SJSA1 (cell line): Measurements from ENCODE around the gene GRID1. TPM values are rescaled to one million over a fixed set of nuclear protein-coding genes. Genes with fewer than 3 reads are reported as not detected.
A peak's percentile ranks its signal among the peaks of the same experiment; 100 is the strongest.

Experiments used
- DNase-seq, 2 experiments: peaks; one replicate each; pipeline ENCODE4 v3.0.0-alpha.2; 2015 to 2020; ENCODE audit warnings: low spot score in 2 of 2, low read depth in 1 of 2
- H3K27ac ChIP-seq: fragments of 250-450 bp; sonication (Bioruptor Pico); 2 replicates; pipeline ENCODE4 v1.5.1; 2020; ENCODE audit warnings: mild to moderate bottlenecking, moderate library complexity
- H3K27me3 ChIP-seq: fragments of 250-450 bp; sonication (Bioruptor Pico); replicated peaks from 2 replicates; pipeline ENCODE4 v1.5.1; 2020; ENCODE audit warnings: mild to moderate bottlenecking, moderate library complexity
- H3K36me3 ChIP-seq: fragments of 250-450 bp; sonication (Bioruptor Pico); 2 replicates; pipeline ENCODE4 v1.5.1; 2020; ENCODE audit warnings: mild to moderate bottlenecking
- H3K4me1 ChIP-seq: fragments of 250-450 bp; sonication (Bioruptor Pico); replicated peaks from 2 replicates; pipeline ENCODE4 v1.6.1; 2021; ENCODE audit warnings: mild to moderate bottlenecking
- H3K4me3 ChIP-seq: fragments of 250-450 bp; sonication (Bioruptor Pico); 2 replicates; pipeline ENCODE4 v1.5.1; 2020; ENCODE audit warnings: mild to moderate bottlenecking
- H3K9me3 ChIP-seq: fragments of 250-450 bp; sonication (Bioruptor Pico); replicated peaks from 2 replicates; pipeline ENCODE4 v1.5.1; 2020; ENCODE audit warnings: mild to moderate bottlenecking
- total RNA-seq: library from RNA; depleted of rRNA; stranded (reverse); fragments of >200 nt; shearing (Covaris generic); gene quantifications from 2 replicates; pipeline ENCODE4 v1.2.3, GENCODE V29; 2014

GRID1 gene
- total RNA-seq, 1 experiment from 2014 or later = 0.05 TPM

GRCh38 chr10:86388119-86388704 lies 21.6 kb upstream of the GRID1 start:
- H3K9me3 ChIP-seq = no peaks in the 10 kb centered on the region
- no peaks in the 10 kb centered on the region for H3K4me1 ChIP-seq
- DNase-seq = no peak
- H3K4me3 ChIP-seq = no peak overlapping the region
- no peaks in the 10 kb centered on the region for H3K36me3 ChIP-seq
- H3K27ac ChIP-seq = no peak overlapping the region
- H3K27me3 ChIP-seq = peaks cover 9% of the 10 kb centered on the region

DNA sequence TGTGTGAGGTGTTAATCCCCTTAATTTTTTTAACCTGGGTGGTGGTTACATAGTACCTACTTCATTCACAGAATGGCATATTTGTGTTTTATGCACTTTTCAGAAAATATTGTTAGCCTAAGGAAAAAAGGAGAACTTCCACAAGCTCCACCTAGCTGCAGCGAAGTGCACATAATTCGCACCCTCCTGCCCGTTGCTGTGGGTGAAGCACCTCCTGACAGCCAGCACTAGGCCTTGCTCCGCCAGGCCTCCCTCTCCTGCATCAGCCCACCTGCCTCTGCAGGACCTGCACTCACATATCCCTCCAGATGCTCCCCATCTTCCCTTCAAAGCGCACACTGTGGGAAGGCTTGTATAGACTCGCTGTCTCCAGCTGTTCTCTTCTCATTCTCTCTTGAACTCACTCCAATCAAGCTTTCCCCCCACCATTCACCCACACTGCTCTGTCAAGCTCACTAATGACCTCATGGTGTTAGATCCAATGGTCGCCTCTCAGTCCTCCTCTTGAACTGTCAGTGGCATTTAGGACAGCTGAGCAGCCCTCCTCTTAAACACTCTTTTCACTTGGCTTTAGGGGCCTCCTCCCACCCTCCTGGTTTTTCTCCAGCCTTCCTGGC lies 20.7 kb upstream of the GRID1 start:
- Histone ChIP-seq H3K9me3 (no peaks in the 10 kb centered on the region), H3K4me3 (no peak overlapping the region), H3K27me3 (peaks cover 9% of the 10 kb centered on the region), H3K36me3 (no peaks in the 10 kb centered on the region), H3K27ac (no peak overlapping the region), H3K4me1 (no peaks in the 10 kb centered on the region)
- no peak for DNase-seq

DNA sequence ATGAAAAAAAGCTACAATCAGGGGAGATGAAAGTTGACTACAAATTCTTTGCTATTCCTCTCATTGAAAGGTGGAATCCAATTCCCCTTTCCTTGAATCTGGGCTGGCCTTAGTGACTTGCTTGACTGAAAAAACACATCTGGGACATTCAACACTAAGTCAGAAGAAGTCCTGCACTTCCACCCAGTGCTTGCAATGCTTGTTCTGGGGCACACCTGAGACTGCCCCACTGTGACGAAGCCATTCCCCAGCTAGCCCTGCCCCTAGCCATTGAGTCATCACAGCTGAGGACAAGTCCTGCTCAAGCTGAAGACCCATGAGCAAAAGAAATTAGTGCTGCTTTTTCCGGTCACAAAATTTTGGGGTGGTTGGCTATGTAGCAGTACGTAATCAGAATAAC lies 19.2 kb upstream of the GRID1 start:
- Histone ChIP-seq H3K27me3 (peaks cover 15% of the 10 kb centered on the region), H3K9me3 (no peaks in the 10 kb centered on the region), H3K4me3 (no peak overlapping the region), H3K27ac (no peak overlapping the region), H3K4me1 (no peaks in the 10 kb centered on the region), H3K36me3 (no peaks in the 10 kb centered on the region)
- no peak for DNase-seq

GRCh38 chr10:86377797-86378146 lies 11.2 kb upstream of the GRID1 start:
- DNase-seq = no peak
- H3K4me3 ChIP-seq = no peak overlapping the region
- no peaks in the 10 kb centered on the region for H3K36me3 ChIP-seq
- no peaks in the 10 kb centered on the region for H3K9me3 ChIP-seq
- no peak overlapping the region for H3K27ac ChIP-seq
- peaks cover 6% of the 10 kb centered on the region; the same call in 1 of the 2 replicates for H3K27me3 ChIP-seq
- peaks cover 6% of the 10 kb centered on the region for H3K4me1 ChIP-seq

DNA sequence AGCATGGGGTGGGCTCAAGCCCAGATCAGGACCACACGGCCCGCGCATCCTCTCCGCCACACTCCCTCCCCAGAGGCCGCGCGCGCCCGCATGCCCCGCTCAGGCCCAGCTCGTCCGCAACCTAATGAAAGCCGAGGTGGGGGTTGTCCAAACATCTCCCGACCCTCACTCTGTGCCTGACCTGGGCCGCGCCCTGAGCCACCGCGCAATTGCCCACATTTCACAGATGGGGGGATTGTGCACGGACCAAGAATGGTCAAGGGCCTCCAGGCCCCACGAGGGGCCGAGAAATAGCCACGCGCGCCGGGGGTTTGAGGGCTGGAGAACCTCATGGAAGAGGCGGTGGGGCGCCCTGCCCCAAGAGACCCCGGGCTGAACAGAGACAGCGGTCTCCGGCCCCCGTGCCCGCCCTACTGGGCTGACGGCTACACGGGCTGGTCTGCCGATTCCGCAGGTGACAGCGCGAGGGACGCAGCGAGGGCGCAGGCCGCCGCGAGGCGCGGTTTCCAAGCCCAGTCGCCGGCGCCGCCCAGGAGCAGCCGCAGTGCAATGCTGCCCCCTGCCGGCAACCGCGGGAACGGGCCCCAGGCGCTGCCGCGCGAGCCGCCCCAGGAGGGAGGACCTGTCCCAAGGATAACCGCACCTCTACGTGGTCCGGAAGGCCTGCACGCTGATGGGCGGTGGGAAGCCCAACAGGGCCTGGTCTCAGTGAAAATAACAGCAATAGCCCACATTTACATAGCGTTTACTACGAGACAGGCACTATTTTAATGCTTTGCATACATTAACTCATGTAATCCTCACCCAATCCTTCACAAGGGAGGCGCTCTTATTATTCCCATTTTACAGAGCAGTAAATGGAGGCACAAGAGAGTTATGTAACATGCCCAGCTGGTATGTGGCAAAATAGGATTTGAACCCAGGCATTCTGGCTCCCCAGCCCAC lies 10.5 kb upstream of the GRID1 start:
- Histone ChIP-seq H3K27ac (no peak overlapping the region), H3K4me1 (peaks cover 6% of the 10 kb centered on the region), H3K4me3 (no peak overlapping the region), H3K27me3 (peaks cover 6% of the 10 kb centered on the region; the same call in 1 of the 2 replicates), H3K36me3 (no peaks in the 10 kb centered on the region), H3K9me3 (no peaks in the 10 kb centered on the region)
- peak; percentile 64 to 67 for DNase-seq

GRCh38 chr10:86376403-86376802 lies 9.8 kb upstream of the GRID1 start:
- Histone ChIP-seq H3K27me3 (peaks cover 6% of the 10 kb centered on the region), H3K4me1 (peaks cover 6% of the 10 kb centered on the region), H3K4me3 (no peak overlapping the region), H3K36me3 (no peaks in the 10 kb centered on the region), H3K9me3 (no peaks in the 10 kb centered on the region), H3K27ac (no peak overlapping the region)
- DNase-seq = no peak

GRCh38 chr10:86375204-86375603 lies 8.6 kb upstream of the GRID1 start:
- no peaks in the 10 kb centered on the region for H3K36me3 ChIP-seq
- H3K27ac ChIP-seq = no peak overlapping the region
- H3K4me3 ChIP-seq = no peak overlapping the region
- DNase-seq = no peak
- H3K9me3 ChIP-seq = no peaks in the 10 kb centered on the region
- peaks cover 7% of the 10 kb centered on the region for H3K27me3 ChIP-seq
- peaks cover 6% of the 10 kb centered on the region for H3K4me1 ChIP-seq

GRCh38 chr10:86374664-86375063 lies 8.1 kb upstream of the GRID1 start:
- no peak for DNase-seq
- Histone ChIP-seq H3K9me3 (no peaks in the 10 kb centered on the region), H3K27me3 (peaks cover 9% of the 10 kb centered on the region), H3K36me3 (no peaks in the 10 kb centered on the region), H3K4me3 (no peak overlapping the region), H3K27ac (no peak overlapping the region), H3K4me1 (peaks cover 6% of the 10 kb centered on the region)

GRCh38 chr10:86373828-86374227 lies 7.2 kb upstream of the GRID1 start:
- Histone ChIP-seq H3K9me3 (no peaks in the 10 kb centered on the region), H3K27ac (no peak overlapping the region), H3K4me1 (peaks cover 6% of the 10 kb centered on the region), H3K4me3 (no peak overlapping the region), H3K36me3 (no peaks in the 10 kb centered on the region), H3K27me3 (peaks cover 16% of the 10 kb centered on the region)
- DNase-seq = no peak

DNA sequence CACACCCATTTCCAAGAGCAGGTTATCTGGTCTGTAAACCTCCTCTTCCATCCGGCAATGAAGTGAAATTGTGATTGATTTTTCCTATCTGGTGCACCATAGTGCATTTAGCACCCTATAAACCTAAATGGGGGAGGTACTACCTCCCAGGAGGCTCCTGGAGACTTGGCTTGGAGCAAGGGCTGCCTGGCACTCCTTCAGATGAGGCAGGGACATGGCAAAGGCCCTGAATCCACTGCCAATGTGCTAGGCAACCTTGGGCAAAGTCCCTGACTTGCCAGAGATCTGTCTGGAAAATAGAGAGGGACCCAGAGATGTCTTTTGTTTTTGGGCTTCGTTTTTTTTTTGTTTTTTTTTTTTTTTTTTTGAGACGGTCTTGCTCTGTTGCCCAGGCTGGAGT lies 6.7 kb upstream of the GRID1 start:
- Histone ChIP-seq H3K4me1 (peaks cover 6% of the 10 kb centered on the region), H3K27me3 (peaks cover 22% of the 10 kb centered on the region), H3K27ac (no peak overlapping the region), H3K9me3 (no peaks in the 10 kb centered on the region), H3K36me3 (no peaks in the 10 kb centered on the region), H3K4me3 (no peak overlapping the region)
- DNase-seq = no peak

- Histone ChIP-seq H3K27ac (no peak overlapping the region), H3K27me3 (peaks cover 26% of the 10 kb centered on the region), H3K9me3 (no peaks in the 10 kb centered on the region), H3K4me1 (peaks cover 6% of the 10 kb centered on the region), H3K4me3 (no peak overlapping the region), H3K36me3 (no peaks in the 10 kb centered on the region)
- DNase-seq = no peak
Measured at GRCh38 chr10:86372784-86373239, 6.2 kb upstream of the GRID1 start.

DNA sequence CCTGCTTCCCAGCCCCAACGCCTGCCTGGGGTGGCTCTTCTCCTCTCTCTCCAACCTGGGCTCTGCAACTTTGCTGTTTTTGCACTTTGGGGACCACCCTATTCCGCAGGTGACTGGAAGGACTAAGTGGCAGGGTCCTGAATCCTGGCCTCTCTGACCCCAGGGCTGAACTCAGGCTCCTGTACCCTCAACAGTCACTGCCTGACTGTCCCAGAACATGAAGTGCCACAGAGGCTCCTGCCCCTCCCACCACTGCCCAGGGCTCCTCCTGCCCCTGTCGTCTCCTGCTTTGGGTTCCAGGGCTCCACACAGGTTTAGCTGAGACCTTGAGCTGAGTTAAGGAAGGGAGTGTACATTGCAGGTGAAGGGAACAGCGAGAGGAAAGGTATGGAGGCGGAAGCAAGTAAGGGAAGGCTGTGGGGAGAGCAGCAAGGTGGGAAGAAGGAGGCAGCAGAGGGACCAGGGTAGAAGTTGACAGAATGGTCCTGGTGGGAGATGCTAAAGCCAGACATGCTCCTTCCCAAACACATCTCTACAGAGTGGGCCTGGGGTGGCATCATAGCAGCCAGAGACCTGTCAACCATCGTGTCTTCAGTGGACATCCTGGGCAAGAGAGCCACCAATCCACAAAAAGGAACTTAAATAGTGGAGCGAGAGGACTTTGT lies 5.7 kb upstream of the GRID1 start:
- Histone ChIP-seq H3K4me1 (peaks cover 8% of the 10 kb centered on the region), H3K9me3 (no peaks in the 10 kb centered on the region), H3K27ac (no peak overlapping the region), H3K27me3 (peaks cover 32% of the 10 kb centered on the region), H3K36me3 (no peaks in the 10 kb centered on the region), H3K4me3 (no peak overlapping the region)
- no peak for DNase-seq

DNA sequence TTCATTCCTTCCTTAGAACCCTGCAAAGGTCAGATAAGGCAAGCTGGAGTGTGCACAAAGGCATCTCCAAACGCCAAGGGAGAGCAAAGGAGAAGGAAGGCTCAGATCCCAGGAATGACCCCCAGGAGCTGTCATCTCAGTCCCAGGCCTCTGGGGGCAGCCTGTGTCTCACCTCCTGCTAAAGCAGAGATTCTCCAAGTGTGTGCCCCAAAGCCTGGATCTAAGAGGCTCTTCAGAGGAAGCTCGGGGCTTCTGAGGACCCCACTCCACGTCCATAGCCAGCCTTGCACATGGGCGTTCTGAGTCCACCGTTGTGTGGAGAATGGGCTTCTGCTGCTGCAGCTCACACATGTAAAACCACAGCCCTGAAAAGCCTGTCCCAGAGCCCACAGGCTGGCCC lies 5.1 kb upstream of the GRID1 start:
- no peak for DNase-seq
- H3K27me3 ChIP-seq = peaks cover 37% of the 10 kb centered on the region
- no peaks in the 10 kb centered on the region for H3K36me3 ChIP-seq
- H3K27ac ChIP-seq = no peak overlapping the region
- H3K4me1 ChIP-seq = peaks cover 9% of the 10 kb centered on the region
- H3K4me3 ChIP-seq = no peak overlapping the region
- no peaks in the 10 kb centered on the region for H3K9me3 ChIP-seq
